DMS79 (cell line): Measurements from ENCODE around the gene CAPN15.

Source experiments
- DNase-seq: peaks from one replicate; lab custom pipeline; 2025; lab: John Stamatoyannopoulos, UW

Gene CAPN15

GRCh38 chr16:578232-578869, 50.8 kb downstream of the CAPN15 start:
- DNase-seq, result no peak

GRCh38 chr16:578870-579405, 51.4 kb downstream of the CAPN15 start:
- no peak for DNase-seq

- DNase-seq, result no peak
Measured at GRCh38 chr16:580141-580945, 52.8 kb downstream of the CAPN15 start.

GRCh38 chr16:580946-581498, 53.5 kb downstream of the CAPN15 start:
- no peak for DNase-seq

GRCh38 chr16:582218-582613, 54.7 kb downstream of the CAPN15 start:
- DNase-seq, result no peak

GRCh38 chr16:582614-583331, 55.3 kb downstream of the CAPN15 start:
- DNase-seq, result no peak

DNA sequence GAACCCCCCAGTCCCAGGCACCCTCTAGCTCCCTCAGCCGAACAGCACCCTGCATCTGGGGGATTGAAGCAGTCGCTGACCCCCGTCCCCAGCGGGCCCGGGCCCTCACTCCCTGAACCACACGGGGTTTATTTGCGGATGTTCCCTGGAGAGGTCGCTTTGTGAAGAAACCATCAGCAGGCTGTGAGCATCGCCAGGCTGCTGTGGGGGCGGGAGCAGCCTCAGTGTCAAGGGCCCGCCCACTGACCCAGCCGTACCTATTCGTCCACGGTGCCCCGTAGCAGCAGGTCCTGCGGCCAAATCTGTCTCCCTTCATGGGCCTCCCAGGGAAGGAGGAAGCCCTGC, 55.9 kb downstream of the CAPN15 start:
- no peak for DNase-seq

DNA sequence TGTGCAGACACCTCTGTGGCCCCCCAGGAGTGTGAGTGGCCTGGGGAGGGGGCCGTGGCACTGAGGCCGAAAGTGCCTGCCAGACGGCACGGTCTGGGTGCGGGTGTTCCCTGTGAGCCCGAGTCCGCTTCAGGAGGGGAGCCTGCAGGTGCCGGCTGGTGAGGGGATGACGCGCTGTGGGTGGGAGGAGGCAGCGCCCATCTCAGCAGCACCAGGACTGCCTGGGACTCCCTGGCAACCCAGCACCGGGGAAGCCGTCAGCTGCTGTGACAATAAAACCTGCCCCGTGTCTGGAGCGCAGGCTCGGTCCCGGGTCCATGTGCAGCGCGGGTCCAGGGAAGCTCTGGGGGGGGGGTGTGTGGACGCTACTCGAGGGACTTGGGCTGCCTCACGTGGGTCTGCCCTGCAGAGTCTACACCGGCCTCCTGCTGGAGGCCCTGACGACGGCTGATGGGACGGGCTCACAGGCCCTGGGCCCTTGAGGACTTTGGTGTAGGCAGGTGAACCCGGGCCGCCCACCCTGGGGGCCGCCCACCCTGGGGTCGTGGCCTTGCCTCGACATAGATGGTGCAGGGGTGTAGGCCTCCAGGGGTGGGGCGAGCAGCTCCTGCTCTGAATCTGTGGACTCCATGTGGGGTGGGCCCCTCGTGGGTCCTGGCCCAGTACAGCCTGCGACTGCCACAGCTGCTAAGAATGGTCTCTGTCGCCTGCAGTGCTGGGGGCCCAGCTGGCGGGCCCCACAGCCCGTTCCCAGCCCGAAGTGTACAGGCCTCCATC, 56.5 kb downstream of the CAPN15 start:
- no peak for DNase-seq

DNA sequence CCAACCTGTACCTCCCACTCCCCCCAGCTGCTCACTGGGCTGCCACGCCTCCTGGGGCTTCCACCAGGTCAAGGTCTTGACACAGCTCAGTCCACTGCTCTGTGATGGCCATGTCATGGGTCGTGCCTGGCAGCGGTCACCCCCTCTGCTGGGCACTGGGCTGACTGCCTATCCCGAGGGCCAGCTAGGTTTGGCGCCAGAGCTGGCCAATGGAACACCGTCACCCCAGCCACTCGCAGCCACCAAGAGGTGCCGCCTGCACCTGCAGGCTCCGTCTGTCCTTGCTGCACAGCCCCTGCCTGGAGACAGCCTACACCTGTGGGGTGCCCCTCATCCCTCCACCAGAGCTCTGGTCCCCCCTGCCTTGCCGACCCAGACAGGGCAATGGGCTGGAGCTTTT, 57.8 kb downstream of the CAPN15 start:
- DNase-seq, result no peak

GRCh38 chr16:586047-586644, 58.6 kb downstream of the CAPN15 start:
- no peak for DNase-seq

DNA sequence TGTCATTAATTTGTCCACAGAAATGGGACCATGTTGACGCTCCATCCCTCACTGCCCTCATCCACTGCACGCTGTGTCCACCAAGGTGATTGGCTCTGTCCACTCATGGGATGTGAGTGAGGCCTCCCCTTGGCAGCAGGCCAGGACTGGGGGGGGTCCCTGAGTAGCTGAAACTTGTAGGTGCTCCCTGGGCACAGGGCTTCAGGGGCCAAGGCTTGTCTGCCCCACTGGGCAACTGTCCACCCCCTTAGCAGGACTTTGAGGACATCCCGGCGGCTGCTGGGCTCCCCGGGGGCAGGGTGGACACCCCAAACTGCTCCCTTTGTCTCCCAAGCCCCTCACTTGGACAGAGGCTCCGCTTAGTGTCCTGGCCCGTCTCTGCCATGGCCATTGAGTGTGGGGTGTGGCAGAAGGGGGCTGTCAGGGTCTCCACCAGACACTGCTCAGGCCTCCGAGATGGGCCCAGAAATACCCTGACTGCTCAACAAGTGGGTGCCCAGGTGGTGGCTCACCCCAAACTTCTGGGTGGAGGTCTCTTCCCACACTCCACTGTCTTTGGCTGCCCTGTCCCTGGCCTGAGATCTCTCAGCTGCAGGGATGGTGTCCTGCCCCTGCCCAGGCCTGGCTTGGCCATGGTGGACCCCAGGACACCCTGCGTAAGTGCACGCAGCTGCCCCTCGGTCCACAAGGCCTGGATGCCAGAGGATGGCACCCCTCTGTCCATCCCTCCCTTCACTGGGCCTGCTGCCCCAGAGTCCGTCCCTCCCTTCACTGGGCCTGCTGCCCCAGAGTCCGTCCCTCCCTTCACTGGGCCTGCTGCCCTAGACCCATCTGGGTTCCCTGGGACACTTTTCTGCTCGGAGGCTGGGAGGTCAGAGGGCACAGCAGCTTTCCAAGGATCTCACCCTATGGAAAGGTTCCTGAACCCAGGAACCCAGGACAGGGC, 59.4 kb downstream of the CAPN15 start:
- no peak for DNase-seq

GRCh38 chr16:588639-588888, 61.1 kb downstream of the CAPN15 start:
- DNase-seq, result no peak

DNA sequence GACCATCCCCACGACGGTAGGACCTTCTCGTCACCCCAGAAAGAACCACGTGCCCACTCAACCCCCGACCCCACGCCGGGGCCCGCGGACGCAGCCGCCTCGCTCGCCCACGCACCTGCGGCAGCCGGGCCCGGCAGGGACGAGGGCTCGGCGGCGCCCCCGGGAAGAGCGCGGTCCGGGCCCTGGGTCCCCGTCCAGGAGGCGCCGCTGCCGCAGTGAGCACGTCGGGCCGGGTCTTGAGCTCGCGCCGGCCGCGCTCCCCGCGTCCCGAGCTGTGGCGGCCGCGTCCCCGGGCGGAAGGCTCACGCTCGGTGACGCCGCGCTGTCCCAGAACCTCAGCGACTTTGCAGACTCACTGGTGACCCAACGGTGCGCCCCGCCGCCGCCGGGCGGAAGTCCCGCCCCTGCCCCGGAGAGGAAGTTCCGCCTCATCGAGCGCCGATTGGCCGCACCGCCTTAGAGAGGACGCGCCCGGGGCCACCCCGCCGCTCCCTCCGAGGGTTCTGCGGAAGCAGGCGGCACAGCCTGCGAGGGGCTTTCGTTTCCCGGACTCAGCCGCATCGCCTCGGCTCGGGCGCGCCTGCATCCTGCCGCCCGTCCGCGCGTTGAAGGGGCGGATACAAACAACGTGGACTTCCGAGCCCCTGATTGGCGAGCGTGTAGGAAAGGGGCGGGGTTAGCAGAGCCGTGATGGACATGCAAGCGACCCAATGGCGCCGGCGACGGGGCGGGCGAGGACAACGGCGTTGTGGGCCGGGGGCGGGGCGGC, 61.6 kb downstream of the CAPN15 start:
- peak; percentile 86 for DNase-seq

GRCh38 chr16:589658-590187, 62.2 kb downstream of the CAPN15 start, which contains the start of gene RAB40C:
Gene RAB40C (plus strand): TSS chr16:590066. CDS start chr16:590292, 226 bp downstream.
- DNase-seq, result peak; percentile 92

DNA sequence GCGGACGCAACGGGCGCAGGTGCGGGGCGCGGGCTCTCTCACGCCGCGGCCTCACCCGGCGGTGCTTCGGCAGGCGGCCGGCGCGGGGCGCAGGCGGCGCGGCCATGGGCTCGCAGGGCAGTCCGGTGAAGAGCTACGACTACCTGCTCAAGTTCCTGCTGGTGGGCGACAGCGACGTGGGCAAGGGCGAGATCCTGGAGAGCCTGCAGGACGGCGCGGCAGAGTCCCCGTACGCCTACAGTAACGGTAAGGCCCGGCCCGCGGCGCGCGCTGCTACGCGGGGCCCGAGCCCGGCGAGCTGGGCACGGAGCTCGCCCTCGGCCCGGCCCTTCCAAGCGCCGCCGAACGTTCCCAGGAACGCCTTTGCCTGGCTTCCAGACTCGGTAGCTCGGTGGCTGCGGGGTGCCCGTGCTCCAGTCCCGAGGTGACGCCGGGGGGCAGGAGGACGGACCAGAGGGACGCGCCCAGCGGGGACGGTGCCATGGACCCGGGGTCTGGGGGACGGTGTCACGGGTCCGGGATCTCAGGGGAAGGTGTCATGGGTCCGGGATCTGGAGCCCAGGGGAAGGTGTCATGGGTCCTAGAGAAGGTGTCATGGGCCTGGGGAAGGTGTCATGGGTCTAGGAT, 62.8 kb downstream of the CAPN15 start:
- DNase-seq, result no peak

- DNase-seq, result no peak
Measured at GRCh38 chr16:590815-591200, 63.3 kb downstream of the CAPN15 start.

- DNase-seq, result no peak
Measured at GRCh38 chr16:591231-591630, 63.7 kb downstream of the CAPN15 start.

DNA sequence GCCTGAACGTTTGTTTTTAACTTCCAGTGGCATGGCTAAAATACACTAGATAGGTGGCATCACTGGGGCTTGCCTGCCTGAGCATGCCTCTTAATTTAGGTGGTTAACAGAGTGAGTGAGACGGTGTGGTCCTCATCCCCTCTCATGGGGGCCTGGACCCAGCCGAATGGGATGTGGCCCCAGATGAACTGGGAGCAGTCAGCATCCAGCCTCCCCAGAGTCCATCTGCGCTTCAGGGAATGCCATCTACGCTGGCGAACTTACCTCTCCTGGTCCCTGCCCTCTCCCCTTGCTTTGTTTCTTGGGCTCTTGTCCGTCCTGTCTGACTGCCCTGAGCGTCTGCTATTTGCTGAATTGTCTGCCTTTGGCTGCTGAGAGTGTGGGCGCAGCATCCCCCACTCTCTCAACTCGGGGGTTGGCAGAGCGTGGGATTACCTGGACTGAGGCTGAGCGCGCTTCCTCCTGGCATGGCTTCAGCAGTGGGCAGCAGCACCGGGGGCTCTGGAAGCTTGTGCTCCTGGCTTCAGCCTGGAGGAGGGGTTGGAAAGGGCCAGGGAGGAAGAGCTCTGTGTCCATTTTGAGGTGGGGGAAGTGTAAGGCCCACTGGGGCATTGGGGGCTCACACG, 64.5 kb downstream of the CAPN15 start:
- DNase-seq, result no peak
